Measurements from ENCODE around the gene MFRP. TPM values are rescaled to one million over a fixed set of nuclear protein-coding genes. Genes with fewer than 3 reads are reported as not detected.

MFRP gene
- total and polyA plus RNA-seq, 11 donors = 0.04 TPM; not detected in 10

DNA sequence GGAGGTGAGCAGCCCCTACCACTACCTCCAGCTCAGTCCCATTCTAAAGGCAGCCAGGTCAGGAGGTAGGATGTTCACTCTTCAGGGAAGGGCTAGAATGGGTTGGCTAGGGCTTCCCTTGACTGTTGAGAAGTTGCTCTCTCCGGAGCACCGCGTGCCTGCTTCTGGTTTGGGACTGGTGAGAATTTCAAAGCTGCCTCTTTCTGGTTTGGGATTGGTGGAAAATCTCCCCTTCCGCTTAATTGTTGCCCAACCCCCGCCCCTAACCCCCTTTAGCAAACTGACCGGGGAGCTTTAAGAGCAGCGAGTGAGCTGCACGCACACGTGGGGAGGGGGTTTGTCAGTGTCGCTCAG is 34.3 kb upstream of the MFRP start:
- peak in 1 of 5 donors; percentile 22 for DNase-seq
- H3K4me3 ChIP-seq = peak overlapping the region in 11 of 12 donors; percentile 19 to 65 (median 53)
- intact Hi-C loops (cut with DNase I) = loop anchor here in 6 of 10 donors (1.0 to 10.0 kb wide), 7 partner anchors 24 to 174 kb away; partner anchors contain the start of gene CBL (in 1 of the 6)
- TF ChIP-seq, protein P1, sequence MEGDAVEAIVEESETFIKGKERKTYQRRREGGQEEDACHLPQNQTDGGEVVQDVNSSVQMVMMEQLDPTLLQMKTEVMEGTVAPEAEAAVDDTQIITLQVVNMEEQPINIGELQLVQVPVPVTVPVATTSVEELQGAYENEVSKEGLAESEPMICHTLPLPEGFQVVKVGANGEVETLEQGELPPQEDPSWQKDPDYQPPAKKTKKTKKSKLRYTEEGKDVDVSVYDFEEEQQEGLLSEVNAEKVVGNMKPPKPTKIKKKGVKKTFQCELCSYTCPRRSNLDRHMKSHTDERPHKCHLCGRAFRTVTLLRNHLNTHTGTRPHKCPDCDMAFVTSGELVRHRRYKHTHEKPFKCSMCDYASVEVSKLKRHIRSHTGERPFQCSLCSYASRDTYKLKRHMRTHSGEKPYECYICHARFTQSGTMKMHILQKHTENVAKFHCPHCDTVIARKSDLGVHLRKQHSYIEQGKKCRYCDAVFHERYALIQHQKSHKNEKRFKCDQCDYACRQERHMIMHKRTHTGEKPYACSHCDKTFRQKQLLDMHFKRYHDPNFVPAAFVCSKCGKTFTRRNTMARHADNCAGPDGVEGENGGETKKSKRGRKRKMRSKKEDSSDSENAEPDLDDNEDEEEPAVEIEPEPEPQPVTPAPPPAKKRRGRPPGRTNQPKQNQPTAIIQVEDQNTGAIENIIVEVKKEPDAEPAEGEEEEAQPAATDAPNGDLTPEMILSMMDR (IDR thresholded peaks at IDR 0.05) = no peak
- H3K9me3 ChIP-seq = no peaks in the 10 kb centered on the region
- H3K4me1 ChIP-seq = peaks cover 0 to 46% (median 25%) of the 10 kb centered on the region in 12 donors
- WGBS, 4 donors = 10 to 19% (median 16%) methylated on average over 9 to 10 of the region's 10 CpGs
- peak overlapping the region in 11 of 12 donors; percentile 37 to 88 (median 69) for H3K27ac ChIP-seq
- H3K27me3 ChIP-seq = peaks cover 0 to 7% (median 0%) of the 10 kb centered on the region in 9 donors
- no peaks in the 10 kb centered on the region for H3K36me3 ChIP-seq
- no peak for ATAC-seq

DNA sequence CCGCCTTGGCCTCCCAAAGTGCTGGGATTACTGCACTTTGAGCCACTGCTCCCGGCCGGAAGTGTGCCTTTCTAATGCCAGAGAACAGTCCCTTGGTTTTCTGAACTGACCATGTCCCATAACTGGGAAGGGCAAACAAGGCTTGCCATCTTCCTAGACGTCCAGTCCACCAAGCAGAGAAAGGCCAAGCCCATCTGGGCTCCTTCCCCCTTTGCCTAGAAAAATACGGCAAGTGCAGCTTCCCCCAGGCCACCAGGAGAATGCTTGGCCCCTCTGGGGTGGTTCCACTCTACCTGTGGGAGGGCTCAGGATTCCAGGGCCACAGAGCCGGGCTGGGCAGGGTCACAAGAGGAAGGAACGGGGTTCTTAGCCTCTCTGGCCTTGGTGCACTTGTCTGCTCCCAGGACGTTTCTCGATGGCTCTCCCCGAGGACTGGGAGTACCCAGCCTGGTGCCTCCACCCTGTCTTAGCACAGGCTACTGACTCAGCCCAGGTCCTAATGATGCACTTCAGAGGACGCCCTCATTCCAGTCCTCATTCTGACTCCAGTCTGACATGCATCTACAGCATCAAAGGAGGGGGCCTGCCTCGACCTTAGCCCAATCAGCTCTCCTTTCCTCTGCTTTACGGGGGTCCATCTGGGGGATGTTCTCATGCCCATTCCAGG is 33.8 kb upstream of the MFRP start:
- intact Hi-C loops (cut with DNase I) = loop anchor here in 6 of 10 donors (2.0 to 10.0 kb wide), 6 partner anchors 23 to 173 kb away; partner anchors contain the start of gene CBL (in 1 of the 6)
- WGBS, 4 donors = 57 to 73% (median 64%) methylated on average over 13 of the region's 13 CpGs
- ATAC-seq = no peak
- Histone ChIP-seq H3K27me3 (peaks cover 0 to 7% (median 0%) of the 10 kb centered on the region in 9 donors), H3K9me3 (no peaks in the 10 kb centered on the region), H3K27ac (peak overlapping the region in 6 of 12 donors; percentile 37 to 88 (median 70)), H3K36me3 (no peaks in the 10 kb centered on the region), H3K4me1 (peaks cover 0 to 51% (median 29%) of the 10 kb centered on the region in 12 donors), H3K4me3 (peak overlapping the region in 3 of 12 donors; percentile 59 to 65 (median 61))
- peak in 1 of 5 donors; percentile 18 for DNase-seq
- TF ChIP-seq, protein P1 (IDR thresholded peaks at IDR 0.05) = no peak
- TF ChIP-seq POLR2A (IDR thresholded peaks at IDR 0.05) = no peak

DNA sequence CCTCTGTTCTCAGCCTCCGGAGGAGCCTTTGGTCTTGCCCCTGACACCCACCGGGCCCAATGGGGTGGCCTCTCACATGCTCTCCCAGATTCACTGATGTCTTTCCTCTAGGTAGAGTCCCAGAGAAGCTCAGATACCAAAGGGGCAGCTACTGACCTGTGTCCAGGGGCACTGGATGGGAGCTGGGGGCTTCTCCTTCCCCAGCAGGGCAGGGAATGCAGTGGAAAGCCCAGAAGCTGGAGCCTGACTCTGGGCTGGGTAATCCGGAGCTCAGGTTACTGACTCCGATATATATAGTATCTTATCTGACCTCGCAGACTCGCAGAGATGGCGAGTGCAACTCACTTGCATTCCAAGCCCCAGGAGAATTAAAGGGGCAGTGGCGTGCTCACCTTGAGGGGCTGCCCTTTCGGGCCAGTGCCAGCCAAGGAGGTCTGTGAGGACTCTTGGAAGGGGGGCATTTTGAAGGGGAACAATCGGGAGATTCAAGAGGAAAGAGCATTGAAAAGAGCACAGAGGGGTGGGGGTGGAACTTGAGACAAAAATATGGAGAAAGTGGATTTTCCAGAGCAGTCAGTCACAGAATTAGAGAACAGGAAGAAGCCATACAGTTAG is 32.5 kb upstream of the MFRP start:
- intact Hi-C loops (cut with DNase I) = loop anchor here in 1 of 10 donors (5.0 kb wide), 1 partner anchor 37 kb away; the partner anchor contains the start of gene C1QTNF5
- no peaks in the 10 kb centered on the region for H3K36me3 ChIP-seq
- H3K4me3 ChIP-seq = peak overlapping the region; percentile 24 to 79 (median 58)
- TF ChIP-seq POLR2A (IDR thresholded peaks at IDR 0.05) = peak; percentile 27 to 87
- TF ChIP-seq, protein P1 (IDR thresholded peaks at IDR 0.05) = no peak
- H3K27me3 ChIP-seq = peaks cover 0 to 7% (median 0%) of the 10 kb centered on the region in 9 donors
- DNase-seq = peak in 2 of 5 donors; percentile 39 to 56
- H3K27ac ChIP-seq = peak overlapping the region; percentile 59 to 100 (median 93)
- H3K9me3 ChIP-seq = no peaks in the 10 kb centered on the region
- peak in 2 of 4 donors; percentile 4 to 8 for ATAC-seq
- H3K4me1 ChIP-seq = peaks cover 0 to 65% (median 40%) of the 10 kb centered on the region in 12 donors
- WGBS, 4 donors = 31 to 41% (median 35%) methylated on average over 10 of the region's 10 CpGs
